ENCODE data around the gene SCN1A. TPM values are rescaled to one million over a fixed set of nuclear protein-coding genes. Genes with fewer than 3 reads are reported as not detected.

The SCN1A gene
- polyA plus RNA-seq, 3 donors, result not detected

DNA sequence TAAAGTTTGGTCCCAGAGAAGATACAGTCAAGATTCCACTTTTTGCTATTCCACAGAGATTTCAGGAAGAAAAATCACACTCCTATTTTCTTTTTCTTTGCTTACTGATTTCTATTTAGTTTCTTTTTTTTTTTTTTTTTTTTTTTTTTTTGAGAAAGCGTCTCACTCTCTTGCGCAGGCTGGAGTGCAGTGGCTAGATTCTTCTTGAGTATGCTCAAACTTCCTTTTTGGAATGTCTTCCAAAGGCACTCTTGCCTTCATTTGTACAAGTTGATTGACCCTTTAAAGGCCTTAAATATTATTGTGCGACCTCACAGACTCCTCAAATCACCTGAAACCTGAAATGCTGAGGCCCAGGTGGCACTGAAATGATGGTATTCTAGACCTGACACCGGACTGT, 9.6 kb downstream of the SCN1A start:
- H3K9me3 ChIP-seq (replicated peaks in 1 of 2; ENCODE audit: control insufficient read depth in 1 of 2, insufficient read depth in 1 of 2, low read length in 2 of 2), result no peaks in the 10 kb centered on the region
- Mint-ChIP-seq H3K4me3 (no peak overlapping the region), H3K4me1 (no peaks in the 10 kb centered on the region), H3K9me3 (no peaks in the 10 kb centered on the region), H3K27me3 (ENCODE audit: low read depth in 3 of 3) (peaks cover 0 to 1% (median 0%) of the 10 kb centered on the region in 3 donors), H3K27ac (no peak overlapping the region), H3K36me3 (no peaks in the 10 kb centered on the region)
- H4K20me1 ChIP-seq (ENCODE audit: insufficient read depth, low read length), result no peaks in the 10 kb centered on the region
- intact Hi-C loops (cut with micrococcal nuclease), result no loop called here
- no peak overlapping the region for H3K4me3 ChIP-seq (replicated peaks in 1 of 3; ENCODE audit: low read depth in 2 of 3, low read length in 3 of 3)
- no peaks in the 10 kb centered on the region for H3K79me2 ChIP-seq (ENCODE audit: insufficient read depth, low read length)
- DNase-seq, result no peak
- H3K4me2 ChIP-seq (replicated peaks; ENCODE audit: extremely low read depth, low read length, poor library complexity, severe bottlenecking), result no peak overlapping the region
- no peaks in the 10 kb centered on the region for H3K36me3 ChIP-seq (replicated peaks in 1 of 2; ENCODE audit: control insufficient read depth in 1 of 2, insufficient read depth in 2 of 2, low read length in 2 of 2)
- H3K27ac ChIP-seq (ENCODE audit: low read depth in 1 of 2, low read length in 2 of 2), result no peak overlapping the region
- TF ChIP-seq, protein P1, sequence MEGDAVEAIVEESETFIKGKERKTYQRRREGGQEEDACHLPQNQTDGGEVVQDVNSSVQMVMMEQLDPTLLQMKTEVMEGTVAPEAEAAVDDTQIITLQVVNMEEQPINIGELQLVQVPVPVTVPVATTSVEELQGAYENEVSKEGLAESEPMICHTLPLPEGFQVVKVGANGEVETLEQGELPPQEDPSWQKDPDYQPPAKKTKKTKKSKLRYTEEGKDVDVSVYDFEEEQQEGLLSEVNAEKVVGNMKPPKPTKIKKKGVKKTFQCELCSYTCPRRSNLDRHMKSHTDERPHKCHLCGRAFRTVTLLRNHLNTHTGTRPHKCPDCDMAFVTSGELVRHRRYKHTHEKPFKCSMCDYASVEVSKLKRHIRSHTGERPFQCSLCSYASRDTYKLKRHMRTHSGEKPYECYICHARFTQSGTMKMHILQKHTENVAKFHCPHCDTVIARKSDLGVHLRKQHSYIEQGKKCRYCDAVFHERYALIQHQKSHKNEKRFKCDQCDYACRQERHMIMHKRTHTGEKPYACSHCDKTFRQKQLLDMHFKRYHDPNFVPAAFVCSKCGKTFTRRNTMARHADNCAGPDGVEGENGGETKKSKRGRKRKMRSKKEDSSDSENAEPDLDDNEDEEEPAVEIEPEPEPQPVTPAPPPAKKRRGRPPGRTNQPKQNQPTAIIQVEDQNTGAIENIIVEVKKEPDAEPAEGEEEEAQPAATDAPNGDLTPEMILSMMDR (IDR thresholded peaks at IDR 0.05), result no peak
- H2AFZ ChIP-seq (ENCODE audit: insufficient read depth, low read depth, low read length, poor library complexity, severe bottlenecking), result no peak overlapping the region
- H3K27me3 ChIP-seq (ENCODE audit: control insufficient read depth in 2 of 2, insufficient read depth in 2 of 2, low read length in 2 of 2), result no peaks in the 10 kb centered on the region
- H3K9ac ChIP-seq (ENCODE audit: insufficient read depth, low read length, poor library complexity, severe bottlenecking), result no peak overlapping the region
- 95% methylated on average over 4 of the region's 4 CpGs for WGBS (ENCODE audit: insufficient coverage)
- no peaks in the 10 kb centered on the region for H3K4me1 ChIP-seq (ENCODE audit: control insufficient read depth in 1 of 2, insufficient read depth in 2 of 2, low read length in 2 of 2)

DNA sequence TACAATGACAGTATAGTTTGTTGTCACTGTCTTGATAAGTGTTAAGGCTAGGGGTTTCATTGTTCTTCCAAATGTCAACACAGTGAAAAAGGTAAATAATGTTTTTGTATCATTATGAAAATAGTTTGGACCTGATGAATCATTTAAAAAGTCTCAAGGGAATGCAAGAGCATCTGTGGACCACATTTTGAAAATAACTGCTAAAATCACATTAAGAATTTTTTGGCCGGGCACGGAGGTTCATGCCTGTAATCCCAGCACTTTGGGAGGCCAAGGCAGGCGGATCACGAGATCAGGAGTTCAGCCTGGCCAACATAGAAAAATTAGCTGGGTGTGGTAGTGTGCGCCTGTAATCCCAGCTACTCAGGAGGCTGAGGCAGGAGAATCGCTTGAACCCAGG, 10.3 kb downstream of the SCN1A start:
- Mint-ChIP-seq H3K36me3 (no peaks in the 10 kb centered on the region), H3K4me3 (no peak overlapping the region), H3K9me3 (no peaks in the 10 kb centered on the region), H3K27ac (no peak overlapping the region), H3K4me1 (no peaks in the 10 kb centered on the region), H3K27me3 (ENCODE audit: low read depth in 3 of 3) (no peaks in the 10 kb centered on the region)
- DNase-seq, result no peak
- H3K9me3 ChIP-seq (replicated peaks in 1 of 2; ENCODE audit: control insufficient read depth in 1 of 2, insufficient read depth in 1 of 2, low read length in 2 of 2), result no peaks in the 10 kb centered on the region
- H3K4me3 ChIP-seq (replicated peaks in 1 of 3; ENCODE audit: low read depth in 2 of 3, low read length in 3 of 3), result no peak overlapping the region
- H2AFZ ChIP-seq (ENCODE audit: insufficient read depth, low read depth, low read length, poor library complexity, severe bottlenecking), result no peak overlapping the region
- H3K36me3 ChIP-seq (replicated peaks in 1 of 2; ENCODE audit: control insufficient read depth in 1 of 2, insufficient read depth in 2 of 2, low read length in 2 of 2), result no peaks in the 10 kb centered on the region
- intact Hi-C loops (cut with micrococcal nuclease), result no loop called here
- H3K4me1 ChIP-seq (ENCODE audit: control insufficient read depth in 1 of 2, insufficient read depth in 2 of 2, low read length in 2 of 2), result no peaks in the 10 kb centered on the region
- no peaks in the 10 kb centered on the region for H3K79me2 ChIP-seq (ENCODE audit: insufficient read depth, low read length)
- WGBS (ENCODE audit: insufficient coverage), result 92% methylated on average over 2 of the region's 6 CpGs
- no peak overlapping the region for H3K9ac ChIP-seq (ENCODE audit: insufficient read depth, low read length, poor library complexity, severe bottlenecking)
- TF ChIP-seq, protein P1 (IDR thresholded peaks at IDR 0.05), result no peak
- H4K20me1 ChIP-seq (ENCODE audit: insufficient read depth, low read length), result no peaks in the 10 kb centered on the region
- no peak overlapping the region for H3K4me2 ChIP-seq (replicated peaks; ENCODE audit: extremely low read depth, low read length, poor library complexity, severe bottlenecking)
- no peak overlapping the region for H3K27ac ChIP-seq (ENCODE audit: low read depth in 1 of 2, low read length in 2 of 2)
- no peaks in the 10 kb centered on the region for H3K27me3 ChIP-seq (ENCODE audit: control insufficient read depth in 2 of 2, insufficient read depth in 2 of 2, low read length in 2 of 2)

Data from CD14-positive monocyte (primary cell).